ENCODE measurements around the gene LCN12.

GRCh38 chr9:136972743-136973142 is 20.7 kb downstream of the LCN12 start:
- no peak for TF ChIP-seq CTCF (IDR thresholded peaks at IDR 0.05)
- no peak for TF ChIP-seq EZH2 (IDR thresholded peaks at IDR 0.05)

Measured in neural progenitor cell (in vitro differentiated cells).